H1 (cell line): ENCODE data around the gene TFF2. TPM values are rescaled to one million over a fixed set of nuclear protein-coding genes. Genes with fewer than 3 reads are reported as not detected.

Source experiments
- CBX8 ChIP-seq: fragments of 300-800, 300-1000 bp; sonication (generic); IDR thresholded peaks from 2 replicates; pipeline ENCODE4 v1.7.1; 2016; ENCODE audit warnings: low read depth, low read length, borderline replicate concordance
- CHD2 ChIP-seq: IDR thresholded peaks from 2 replicates; pipeline ENCODE4 v1.6.1; 2012; ENCODE audit warnings: low read length, improper control_type of control experiment
- SP2 ChIP-seq: IDR thresholded peaks from 2 replicates; pipeline ENCODE4 v1.6.1; 2012; ENCODE audit warnings: mild to moderate bottlenecking, low read length, inconsistent platforms
- TAF7 ChIP-seq: optimal IDR thresholded peaks from 2 replicates; pipeline ENCODE3; 2011; ENCODE audit warnings: low read depth, mild to moderate bottlenecking, inconsistent platforms, low read length, moderate library complexity, borderline replicate concordance
- polyA plus RNA-seq, 7 experiments: library from polyadenylated mRNA; depleted of rRNA in 3 of 7; stranded (reverse) in 5 of 7; unstranded in 2 of 7; fragments of >200 nt in 5 of 7; fragments of 200-250 nt in 2 of 7; gene quantifications; 1 replicate in 5 of 7; 2 replicates in 1 of 7; 4 replicates in 1 of 7; pipeline versions ENCODE4 v1.2.1 to v1.2.3, GENCODE V29; 2011 to 2013; ENCODE audit warnings: missing spikeins in 2 of 7, mixed read lengths in 2 of 7
- total RNA-seq: library from RNA; stranded (reverse); fragmentation: NEBNext Ultra II Directional; extraction: Animal tissue kit (Norgen Biotek cat#: 25700); gene quantifications from 2 replicates; pipeline ENCODE4 v1.2.1, GENCODE V29; 2021

TFF2 gene
- total and polyA plus RNA-seq, 2 of the 8 experiments (the other 6 are each of a cell fraction or from before 2014, with no cell fraction given) = not detected

DNA sequence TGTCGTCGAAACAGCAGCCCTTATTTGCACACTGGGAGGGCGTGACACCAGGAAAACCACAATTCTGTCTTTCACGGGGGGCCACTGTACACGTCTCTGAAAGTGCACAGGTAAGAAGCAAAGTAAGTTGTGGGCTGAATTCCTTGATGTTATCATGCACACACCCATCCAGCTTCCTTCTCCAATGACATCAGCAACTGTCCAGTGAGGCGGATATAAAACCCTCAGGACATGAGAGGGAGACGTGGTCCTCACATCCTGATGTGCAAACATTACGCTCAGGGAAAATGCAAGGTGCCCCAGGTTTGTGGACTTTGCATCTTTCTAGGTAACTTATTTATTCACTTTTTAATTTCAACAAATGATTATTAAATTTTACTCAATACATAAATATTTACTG lies 12.5 kb upstream of the TFF2 start (continued):
- TF ChIP-seq CBX8 = no peak
- no peak for TF ChIP-seq CHD2
- no peak for TF ChIP-seq TAF7
- TF ChIP-seq SP2 = no peak
